ENCODE measurements around the gene KRT27.

- TF ChIP-seq, protein P1, sequence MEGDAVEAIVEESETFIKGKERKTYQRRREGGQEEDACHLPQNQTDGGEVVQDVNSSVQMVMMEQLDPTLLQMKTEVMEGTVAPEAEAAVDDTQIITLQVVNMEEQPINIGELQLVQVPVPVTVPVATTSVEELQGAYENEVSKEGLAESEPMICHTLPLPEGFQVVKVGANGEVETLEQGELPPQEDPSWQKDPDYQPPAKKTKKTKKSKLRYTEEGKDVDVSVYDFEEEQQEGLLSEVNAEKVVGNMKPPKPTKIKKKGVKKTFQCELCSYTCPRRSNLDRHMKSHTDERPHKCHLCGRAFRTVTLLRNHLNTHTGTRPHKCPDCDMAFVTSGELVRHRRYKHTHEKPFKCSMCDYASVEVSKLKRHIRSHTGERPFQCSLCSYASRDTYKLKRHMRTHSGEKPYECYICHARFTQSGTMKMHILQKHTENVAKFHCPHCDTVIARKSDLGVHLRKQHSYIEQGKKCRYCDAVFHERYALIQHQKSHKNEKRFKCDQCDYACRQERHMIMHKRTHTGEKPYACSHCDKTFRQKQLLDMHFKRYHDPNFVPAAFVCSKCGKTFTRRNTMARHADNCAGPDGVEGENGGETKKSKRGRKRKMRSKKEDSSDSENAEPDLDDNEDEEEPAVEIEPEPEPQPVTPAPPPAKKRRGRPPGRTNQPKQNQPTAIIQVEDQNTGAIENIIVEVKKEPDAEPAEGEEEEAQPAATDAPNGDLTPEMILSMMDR (IDR thresholded peaks at IDR 0.05): no peak
- TF ChIP-seq POLR2AphosphoS5 (IDR thresholded peaks at IDR 0.05) (no peak), EP300 (IDR thresholded peaks at IDR 0.05) (no peak)
Measured at GRCh38 chr17:40824015-40824832, 41.9 kb upstream of the KRT27 start.

All from stomach (tissue), 4 donors.